ENCODE data around the gene PDE4A.

PDE4A gene

DNA sequence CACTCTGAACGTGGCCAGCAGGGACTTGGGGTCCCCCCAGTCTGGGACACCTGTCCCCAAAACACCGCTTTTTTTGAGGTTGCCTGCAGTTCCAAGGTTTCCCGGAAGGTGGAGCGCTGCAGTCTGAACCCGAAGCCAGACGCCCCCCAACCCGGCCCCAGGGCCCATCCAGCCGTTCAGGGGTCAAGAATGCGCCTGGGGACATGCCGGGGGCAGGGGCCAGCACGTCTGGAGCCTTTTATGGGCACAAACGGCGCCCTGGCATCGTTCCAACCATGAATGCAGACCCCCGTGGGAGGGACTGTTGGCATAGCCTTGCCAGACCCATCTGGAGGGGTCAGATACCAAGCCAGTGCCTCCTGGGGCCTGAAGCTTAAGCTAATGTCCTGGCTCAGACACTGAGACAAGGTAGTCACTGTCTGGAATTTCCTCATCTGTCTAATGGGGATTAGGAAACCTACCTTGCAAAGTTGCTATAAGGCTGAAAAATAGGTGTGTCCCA, 90.0 kb downstream of the PDE4A start:
- peak; percentile 56 for DNase-seq (ENCODE audit: low read depth, low spot score)

DNA sequence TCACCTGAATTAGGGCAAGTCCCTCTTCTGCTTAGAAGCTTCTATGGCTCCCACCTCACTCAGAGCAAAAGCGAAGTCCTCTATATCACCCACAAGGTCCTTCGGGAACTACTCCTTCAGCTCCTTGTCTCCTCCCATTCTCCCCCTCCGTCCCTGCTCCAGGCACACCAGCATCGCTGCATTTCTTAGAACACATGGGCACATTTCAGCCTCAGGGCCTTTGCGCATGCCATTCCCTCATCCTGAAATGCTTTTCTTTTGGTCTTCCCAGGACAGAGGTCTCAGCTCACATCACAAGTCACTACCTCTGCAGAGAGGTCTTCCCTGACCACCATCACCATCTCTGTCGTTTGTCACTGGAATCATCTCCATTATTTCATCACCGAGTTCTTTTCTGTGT, 92.9 kb downstream of the PDE4A start:
- DNase-seq (ENCODE audit: low read depth, low spot score) = peak; percentile 59

DNA sequence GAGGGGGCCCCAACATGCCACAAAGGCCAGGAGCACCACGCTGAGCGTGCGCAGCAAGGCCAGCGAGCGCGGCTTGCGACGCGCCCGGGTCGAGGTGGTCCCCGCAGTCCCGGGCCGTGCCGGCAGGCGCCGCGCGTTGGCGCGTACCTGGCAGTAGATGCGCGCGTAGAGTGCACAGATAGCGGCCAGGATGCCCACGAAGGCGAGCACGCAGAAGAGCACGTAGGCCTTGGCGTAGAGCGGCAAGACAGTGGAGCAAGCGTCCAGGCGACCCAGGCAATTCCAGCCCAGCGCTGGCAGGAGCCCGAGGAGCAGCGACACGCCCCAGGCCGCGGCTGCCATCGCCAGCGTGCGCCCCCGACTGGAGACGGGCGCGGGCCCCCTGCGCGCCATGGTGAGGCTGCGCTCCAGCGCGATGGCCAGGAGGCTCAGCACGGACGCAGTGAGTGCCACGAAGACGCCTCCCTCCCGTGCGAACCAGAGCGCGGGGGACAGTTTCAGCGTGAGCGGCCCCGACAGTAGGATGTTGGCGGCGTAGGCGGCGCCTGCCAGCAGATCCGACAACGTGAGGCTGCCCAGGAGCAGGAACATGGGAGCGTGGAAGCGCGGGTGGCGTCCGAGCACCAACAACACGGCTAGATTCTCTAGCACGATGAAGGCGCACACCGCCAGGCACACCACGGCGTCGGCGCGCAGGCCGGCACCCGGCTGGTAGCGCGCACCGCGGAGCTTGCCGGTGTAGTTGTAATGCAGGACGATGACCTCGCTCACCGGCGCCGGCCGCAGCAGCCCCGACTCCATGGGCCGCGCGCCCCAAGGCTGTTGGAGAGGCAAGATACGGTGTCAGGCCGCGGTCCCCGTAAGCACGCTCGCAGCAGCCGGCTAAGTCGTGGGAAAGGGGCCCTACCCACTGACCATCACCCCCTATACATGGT, 94.1 kb downstream of the PDE4A start:
- DNase-seq (ENCODE audit: low read depth, low spot score) = peak; percentile 64

DNA sequence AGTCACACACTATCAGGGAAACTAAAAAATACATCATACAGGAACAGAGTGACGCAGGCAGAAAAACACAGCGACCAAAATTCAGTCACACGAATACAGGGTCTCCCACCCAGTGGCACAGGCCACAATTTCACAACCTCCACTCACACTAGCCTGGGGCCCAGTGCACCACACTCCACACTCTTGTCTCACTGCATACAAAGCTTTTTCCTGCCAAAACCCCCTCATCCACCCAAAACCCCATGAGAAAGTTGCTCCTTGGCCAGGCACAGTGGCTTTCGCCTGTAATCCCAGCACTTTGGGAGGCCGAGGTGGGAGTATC, 95.7 kb downstream of the PDE4A start:
- DNase-seq (ENCODE audit: low read depth, low spot score) = no peak

DNA sequence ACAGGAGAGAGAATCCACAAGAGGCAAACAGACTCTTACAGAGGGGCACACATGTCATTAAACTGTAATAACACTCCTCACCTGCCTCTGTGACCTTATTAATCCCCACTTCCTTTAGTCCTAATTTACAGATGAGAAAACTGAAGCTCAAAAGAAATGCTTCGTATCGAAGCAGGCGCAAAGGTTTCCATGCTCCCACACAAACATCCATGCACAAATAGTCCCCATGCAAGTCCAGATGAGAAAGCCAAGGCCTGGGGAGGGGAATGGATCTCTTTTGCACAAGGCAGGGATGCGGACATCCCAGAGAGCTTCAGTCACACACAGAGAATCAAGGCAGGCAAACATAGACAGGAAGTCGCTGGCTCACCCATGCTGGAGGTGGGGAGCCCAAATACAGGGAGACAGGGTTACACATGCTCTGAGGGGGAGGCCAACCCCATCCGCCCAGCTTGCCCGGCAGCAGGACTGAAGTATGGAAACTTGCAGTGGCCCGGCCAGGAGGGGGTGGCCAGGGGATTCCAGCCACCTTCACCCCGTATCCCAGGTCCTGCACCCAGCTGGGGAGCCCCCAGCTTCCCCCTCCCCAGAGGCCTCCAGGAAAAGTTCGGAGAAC, 96.4 kb downstream of the PDE4A start:
- no peak for DNase-seq (ENCODE audit: low read depth, low spot score)

DNA sequence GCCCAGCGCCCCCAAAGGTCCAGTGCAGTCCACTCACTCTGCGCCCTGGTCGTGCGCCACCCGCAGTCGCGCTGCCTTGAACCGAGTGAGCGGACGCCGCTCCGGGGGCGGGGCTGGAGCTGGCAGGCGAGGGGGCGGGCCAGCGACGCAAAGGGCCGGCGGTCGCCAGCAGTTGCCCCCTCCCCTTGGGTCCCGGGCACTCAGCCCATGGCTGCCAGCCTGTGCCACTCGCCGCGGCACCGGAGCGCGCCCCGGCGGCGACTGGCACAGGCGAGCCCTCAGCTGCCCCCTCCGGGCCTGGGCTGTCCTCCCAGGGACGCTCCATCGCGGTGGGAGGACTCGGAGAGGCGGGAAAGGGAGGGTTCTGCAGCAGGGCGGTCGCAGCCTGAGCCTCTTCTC, 97.0 kb downstream of the PDE4A start, which contains the start of gene S1PR5:
S1PR5 (minus strand) TSS at position 87 of the 399 bp plus-strand sequence. CDS start 2,436 bp downstream, outside the sequence.
- DNase-seq (ENCODE audit: low read depth, low spot score) = peak; percentile 62

DNA sequence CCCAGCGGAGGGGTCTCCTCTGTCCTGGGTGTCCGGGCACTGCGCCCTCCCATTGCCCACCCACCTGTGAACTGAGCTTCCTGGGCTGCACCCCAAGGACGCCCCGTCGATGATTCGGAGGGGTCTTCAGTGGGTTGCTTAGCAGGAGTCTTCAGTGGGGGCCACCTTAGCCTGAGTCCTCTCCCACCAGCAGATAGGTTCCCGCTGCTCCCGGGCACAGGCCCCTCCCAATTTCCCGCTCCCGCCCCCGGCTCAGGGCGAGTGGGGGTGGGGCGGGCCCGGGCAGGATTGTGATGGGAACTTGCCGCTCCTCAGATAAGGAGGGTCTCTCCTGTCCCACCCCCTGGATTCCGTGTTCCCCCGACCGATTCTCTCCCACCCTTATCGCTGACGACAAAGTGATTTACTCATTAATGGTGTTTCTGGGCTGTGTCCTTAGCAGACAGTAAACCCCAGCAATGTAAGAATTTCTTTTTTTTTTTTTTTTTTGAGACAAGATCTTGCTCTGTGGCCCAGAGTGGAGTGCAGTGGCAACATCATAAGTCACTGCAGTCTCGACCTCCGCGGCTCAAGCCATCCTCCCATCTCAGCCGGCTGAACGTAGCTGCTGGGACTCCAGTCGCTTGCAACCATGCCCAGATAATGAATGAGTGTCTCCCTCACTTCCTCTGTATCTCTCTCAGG, 97.6 kb downstream of the PDE4A start:
- peak; percentile 69 for DNase-seq (ENCODE audit: low read depth, low spot score)

DNA sequence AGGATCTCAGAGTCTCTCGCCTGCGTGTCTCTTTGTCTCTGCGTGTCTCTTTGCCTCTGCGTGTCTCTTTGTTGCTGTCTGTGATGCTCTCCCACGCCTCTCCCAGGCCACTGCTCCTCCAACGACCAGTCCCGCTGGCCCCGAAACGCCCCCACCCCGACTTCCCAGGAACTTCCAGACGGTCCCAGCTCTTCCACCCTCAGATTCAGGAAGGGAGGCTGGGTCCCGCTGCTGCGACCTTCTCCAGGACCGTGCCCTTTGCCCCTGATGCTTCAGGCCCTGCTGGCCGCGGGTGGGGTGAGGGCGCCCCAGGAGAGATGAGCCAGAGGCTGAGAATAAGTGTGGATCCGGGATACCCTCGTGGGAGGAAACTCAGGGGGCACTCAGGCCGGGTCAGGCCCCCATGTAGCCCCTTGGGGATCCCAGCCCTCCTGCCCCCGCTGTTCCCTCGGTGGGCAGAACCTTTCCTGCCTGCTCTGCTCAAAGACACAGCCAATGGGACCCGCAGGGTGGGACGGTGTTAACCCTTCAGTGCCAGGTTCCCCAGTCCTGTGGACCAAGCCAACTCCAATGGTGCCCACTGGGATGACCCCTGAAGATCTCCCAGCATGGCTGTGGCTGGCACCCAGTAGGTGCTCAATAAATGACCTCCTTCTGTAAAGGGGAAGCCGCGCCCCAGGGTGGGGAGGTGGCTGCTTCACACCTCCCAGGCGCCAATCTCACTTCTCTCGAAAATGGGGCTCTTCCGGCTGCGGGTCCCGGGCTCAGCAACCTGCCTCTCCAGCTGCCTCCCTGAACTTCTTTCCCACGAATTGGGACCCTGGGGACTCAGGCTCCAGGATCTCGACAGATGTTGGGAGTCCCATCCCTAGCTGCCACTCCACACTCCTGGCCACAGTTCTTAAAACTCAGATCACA, 98.4 kb downstream of the PDE4A start:
- DNase-seq (ENCODE audit: low read depth, low spot score) = no peak
